IMR-90 (cell line): ENCODE results near the gene MAST3.

ENCODE experiments used
- CEBPB ChIP-seq: IDR thresholded peaks from 2 replicates; pipeline ENCODE4 v1.6.1; 2012; ENCODE audit warnings: low read depth, low read length, improper control_type of control experiment
- CHD1 ChIP-seq: IDR thresholded peaks from 2 replicates; pipeline ENCODE4 v1.6.1; 2012; ENCODE audit warnings: low read depth, low read length, improper control_type of control experiment
- FOS ChIP-seq: fragments of 150-350 bp; IDR thresholded peaks from 2 replicates; pipeline ENCODE4 v1.6.1; 2016; ENCODE audit warnings: low read depth, low read length
- MAZ ChIP-seq: IDR thresholded peaks from 2 replicates; pipeline ENCODE4 v1.6.1; 2012; ENCODE audit warnings: low read depth, mild to moderate bottlenecking, low read length, improper control_type of control experiment, moderate library complexity, borderline replicate concordance
- MXI1 ChIP-seq: IDR thresholded peaks from 2 replicates; pipeline ENCODE4 v1.6.1; 2012; ENCODE audit warnings: low read depth, mild to moderate bottlenecking, low read length, moderate library complexity, borderline replicate concordance
- POLR2A ChIP-seq: IDR thresholded peaks from 2 replicates; pipeline ENCODE4 v1.6.1; 2012; ENCODE audit warnings: mild to moderate bottlenecking, low read depth, low read length
- RAD21 ChIP-seq: IDR thresholded peaks from 2 replicates; pipeline ENCODE4 v1.6.1; 2012; ENCODE audit warnings: low read length, improper control_type of control experiment
- RCOR1 ChIP-seq: IDR thresholded peaks from 2 replicates; pipeline ENCODE4 v1.6.1; 2012; ENCODE audit warnings: mild to moderate bottlenecking, low read length, improper control_type of control experiment; ENCODE audit not compliant: insufficient replicate concordance
- RFX5 ChIP-seq: IDR thresholded peaks from 2 replicates; pipeline ENCODE4 v1.8.0; 2012; ENCODE audit warnings: low read depth, mild to moderate bottlenecking, low read length, moderate library complexity
- SMC3 ChIP-seq: fragments of 150-350 bp; IDR thresholded peaks from 2 replicates; pipeline ENCODE4 v1.6.1; 2016; ENCODE audit warnings: low read depth, mild to moderate bottlenecking, antibody characterized with exemption, low read length, moderate library complexity
- USF2 ChIP-seq: fragments of 150-350 bp; IDR thresholded peaks from 2 replicates; pipeline ENCODE4 v1.6.1; 2017; ENCODE audit warnings: mild to moderate bottlenecking, antibody characterized with exemption, low read length, low read depth
- TF ChIP-seq, protein P1 (sequence below): conservative IDR thresholded peaks from 2 replicates; pipeline ENCODE4 v1.5.1; 2012; ENCODE audit warnings: mild to moderate bottlenecking, low read depth, low read length, improper control_type of control experiment

GRCh38 chr19:18167011-18167410, 69.4 kb downstream of the MAST3 start:
- TF ChIP-seq, protein P1, sequence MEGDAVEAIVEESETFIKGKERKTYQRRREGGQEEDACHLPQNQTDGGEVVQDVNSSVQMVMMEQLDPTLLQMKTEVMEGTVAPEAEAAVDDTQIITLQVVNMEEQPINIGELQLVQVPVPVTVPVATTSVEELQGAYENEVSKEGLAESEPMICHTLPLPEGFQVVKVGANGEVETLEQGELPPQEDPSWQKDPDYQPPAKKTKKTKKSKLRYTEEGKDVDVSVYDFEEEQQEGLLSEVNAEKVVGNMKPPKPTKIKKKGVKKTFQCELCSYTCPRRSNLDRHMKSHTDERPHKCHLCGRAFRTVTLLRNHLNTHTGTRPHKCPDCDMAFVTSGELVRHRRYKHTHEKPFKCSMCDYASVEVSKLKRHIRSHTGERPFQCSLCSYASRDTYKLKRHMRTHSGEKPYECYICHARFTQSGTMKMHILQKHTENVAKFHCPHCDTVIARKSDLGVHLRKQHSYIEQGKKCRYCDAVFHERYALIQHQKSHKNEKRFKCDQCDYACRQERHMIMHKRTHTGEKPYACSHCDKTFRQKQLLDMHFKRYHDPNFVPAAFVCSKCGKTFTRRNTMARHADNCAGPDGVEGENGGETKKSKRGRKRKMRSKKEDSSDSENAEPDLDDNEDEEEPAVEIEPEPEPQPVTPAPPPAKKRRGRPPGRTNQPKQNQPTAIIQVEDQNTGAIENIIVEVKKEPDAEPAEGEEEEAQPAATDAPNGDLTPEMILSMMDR: no peak
- TF ChIP-seq POLR2A (no peak), RAD21 (no peak), SMC3 (no peak), CEBPB (no peak), RFX5 (no peak), USF2 (no peak), CHD1 (no peak), MAZ (no peak), MXI1 (no peak), FOS (no peak), RCOR1 (no peak)
